ELR (cell line): ENCODE measurements around the gene GRID1.

Experiments used
- DNase-seq: peaks from one replicate; pipeline ENCODE4 v3.0.0-alpha.2; 2015; ENCODE audit warnings: low read depth

Gene GRID1

DNA sequence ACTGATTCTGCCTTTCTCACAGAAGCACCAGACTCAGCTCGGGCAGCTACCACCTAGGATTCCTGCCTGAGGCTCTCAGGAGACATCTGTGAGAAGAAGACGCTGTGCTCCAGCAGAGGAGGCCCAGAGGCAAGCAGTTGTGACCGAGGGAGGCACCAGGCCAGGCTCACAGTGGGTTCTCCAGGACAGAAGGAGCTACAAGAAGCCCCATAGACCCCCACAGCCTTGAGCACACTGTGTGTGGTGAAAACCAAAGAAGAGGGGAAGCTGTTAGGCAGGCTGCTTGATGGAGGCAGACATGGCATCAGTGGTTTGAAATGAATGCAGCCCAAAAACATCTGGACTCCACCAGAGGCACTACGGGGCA is 198.8 kb downstream of the GRID1 start:
- DNase-seq: no peak

DNA sequence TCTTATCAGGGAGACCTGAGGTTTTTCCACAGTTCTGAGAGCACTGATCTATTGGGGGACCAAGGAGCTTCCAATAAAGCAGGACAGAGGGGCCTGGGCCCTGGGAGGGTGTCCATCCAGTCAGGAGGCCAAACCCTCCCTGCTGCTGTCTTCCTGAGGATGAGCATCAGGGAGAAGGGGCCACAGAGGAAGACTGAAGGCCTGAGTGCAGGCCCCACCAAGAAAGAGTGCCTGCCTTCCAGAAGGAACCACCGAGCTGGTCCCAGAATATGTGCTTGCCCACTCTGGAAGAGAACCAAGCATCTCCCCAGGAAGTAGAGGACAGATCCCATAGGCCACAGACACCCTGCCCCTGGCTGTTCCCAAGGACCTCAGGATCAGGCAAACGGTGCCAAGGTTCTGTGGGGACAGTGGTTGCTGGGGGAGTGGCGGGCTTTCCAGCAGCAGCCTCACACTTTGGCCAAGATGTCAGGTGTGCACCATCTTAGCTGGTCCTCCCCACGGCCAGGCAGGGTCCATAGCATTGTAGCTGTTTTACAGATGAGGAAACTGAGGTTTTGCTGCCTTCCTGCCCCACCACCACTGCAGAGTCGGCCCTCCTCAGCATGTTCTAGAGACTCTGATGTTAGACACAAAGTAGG is 199.4 kb downstream of the GRID1 start:
- no peak for DNase-seq

DNA sequence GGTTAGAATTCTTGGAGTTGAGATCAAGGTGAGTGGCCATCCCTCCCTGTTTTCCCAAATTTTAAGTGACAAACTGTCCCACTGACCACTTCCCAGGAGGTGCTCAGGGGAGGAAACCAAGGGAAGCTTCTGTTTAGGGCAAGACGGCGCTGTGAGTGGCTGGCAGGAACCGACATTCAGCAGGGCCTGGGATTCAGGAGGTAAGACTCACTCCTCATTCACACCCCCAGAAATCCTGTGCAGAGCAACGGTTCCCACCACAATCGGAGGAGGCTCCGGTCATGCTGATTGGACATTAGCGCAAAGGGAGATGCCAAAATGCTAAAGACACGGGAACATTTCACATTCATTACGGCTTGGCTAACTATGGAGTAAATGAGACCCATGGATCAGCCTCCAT is 200.9 kb downstream of the GRID1 start:
- DNase-seq: no peak

DNA sequence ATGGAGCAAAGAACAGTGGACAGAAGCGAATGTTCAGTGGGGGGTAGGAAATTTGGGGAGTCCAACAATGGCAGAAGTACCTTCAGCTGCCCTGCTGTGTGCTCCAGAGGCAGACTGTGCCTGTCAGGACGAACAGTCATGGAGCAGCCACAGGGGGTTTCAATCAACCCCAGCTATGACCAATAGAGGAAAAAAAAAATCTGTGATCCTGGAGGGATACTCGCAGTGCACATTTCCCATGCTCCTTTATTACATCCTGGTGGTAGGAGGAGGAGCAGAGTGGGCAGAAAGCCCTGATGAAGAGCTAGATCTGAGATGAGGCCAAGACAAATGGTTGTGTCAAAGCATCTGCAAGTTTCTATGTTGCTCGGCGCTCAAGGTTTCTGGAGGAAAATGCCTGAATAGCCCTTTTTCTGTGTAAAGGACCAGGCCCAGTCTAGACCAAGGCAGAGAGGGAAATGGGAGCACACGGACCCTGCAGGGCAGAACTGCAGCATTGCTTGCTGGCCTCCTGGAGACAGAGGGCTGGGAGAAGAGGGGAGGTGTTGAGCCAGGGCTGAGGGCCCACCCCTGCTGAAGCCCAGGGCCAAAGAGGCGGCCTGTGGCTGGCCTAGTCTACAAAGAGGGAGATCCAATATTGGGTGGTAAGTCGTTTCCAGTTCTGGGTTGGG is 201.5 kb downstream of the GRID1 start:
- no peak for DNase-seq

DNA sequence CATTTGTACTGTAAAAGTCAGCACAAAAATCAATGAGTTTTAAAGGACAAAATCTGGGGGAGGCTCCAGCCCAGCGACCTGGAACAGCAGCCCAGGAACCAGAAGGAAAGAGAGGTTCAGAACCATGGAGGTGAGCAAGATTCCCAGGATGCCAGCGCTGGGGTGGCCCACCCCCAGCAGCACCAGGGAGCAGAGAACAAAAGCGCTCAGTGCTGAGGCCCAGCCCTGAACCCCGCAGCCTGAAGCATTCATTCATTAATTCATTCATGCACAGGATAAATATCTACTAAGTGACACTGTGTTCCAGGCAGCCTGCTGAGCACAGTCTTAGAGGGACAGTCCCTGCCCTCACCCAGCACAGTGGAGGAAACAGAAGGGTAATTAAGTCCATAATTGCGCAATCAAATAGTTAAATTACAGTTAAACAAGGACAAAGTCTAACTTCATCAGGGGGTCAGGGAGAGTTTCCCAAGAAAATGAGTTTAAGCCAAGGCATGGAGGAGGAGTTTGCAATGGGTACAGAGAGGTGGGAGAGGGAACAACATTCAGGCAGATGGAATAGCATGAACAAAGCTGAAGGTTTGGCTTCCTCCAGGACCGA is 202.3 kb downstream of the GRID1 start:
- DNase-seq: no peak

DNA sequence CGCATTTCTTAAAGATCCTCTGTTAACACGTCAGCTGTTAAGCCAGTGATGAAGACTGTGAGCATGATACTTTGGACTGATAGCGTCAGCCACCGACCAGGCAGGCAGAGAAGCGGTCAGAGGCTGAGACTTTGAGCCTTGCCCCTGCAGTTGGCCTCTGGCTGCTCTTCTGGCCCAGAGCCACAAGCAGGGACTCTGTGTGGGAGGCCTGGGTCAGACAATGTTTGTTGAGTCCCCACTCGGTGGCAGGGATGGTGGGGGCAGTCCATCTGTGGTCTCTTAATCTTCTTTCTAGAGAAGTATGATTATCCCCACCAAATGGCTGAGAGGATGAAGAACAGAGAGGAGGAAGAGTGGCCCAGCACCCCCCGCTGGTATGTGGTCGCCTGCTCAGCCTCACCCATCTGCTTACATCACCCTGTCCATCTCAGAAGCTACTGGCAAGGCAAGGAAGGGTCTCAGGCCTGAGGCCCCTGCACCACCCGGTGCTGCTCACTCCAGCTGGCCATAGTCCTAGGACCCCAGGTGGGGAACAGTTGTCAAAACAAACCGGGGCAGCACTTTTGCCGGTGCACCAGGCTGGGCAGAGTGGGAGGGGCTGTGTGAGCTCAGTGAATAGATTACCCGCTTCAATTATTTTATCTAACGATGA is 202.9 kb downstream of the GRID1 start:
- DNase-seq: no peak

DNA sequence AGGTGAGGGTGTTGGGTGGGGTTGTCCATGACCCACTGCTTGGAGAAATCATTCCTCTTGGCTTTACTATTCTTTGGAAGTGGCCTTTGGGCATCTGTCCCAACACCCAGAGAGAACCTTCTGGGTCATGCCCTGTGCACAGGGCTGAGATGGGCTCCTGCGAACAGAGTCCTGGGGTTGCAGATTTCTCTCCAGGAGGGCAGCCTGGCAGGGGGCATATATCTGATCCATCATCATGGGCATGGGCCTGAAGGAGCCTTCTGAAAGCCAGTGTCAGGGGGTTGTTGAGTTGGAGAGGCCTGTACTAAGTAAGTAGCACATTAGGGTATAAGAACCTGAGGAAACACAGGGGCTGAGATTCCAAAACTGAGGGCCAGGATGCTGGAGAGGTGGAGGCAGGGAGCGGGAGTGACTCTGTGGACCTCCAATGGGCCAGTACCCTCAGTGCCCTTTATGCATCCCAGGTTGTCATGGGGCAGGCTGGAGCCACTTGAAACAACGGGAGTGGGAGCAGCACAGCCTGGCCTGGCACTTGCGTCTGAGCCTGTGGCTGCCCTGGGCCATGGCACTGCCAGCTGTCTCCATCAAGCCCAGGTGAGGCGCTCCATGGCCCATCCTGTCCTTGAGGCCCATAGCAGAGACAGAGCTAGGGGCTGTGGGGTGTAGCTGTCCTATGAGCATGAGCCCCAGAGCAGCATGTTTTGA is 203.7 kb downstream of the GRID1 start:
- no peak for DNase-seq

DNA sequence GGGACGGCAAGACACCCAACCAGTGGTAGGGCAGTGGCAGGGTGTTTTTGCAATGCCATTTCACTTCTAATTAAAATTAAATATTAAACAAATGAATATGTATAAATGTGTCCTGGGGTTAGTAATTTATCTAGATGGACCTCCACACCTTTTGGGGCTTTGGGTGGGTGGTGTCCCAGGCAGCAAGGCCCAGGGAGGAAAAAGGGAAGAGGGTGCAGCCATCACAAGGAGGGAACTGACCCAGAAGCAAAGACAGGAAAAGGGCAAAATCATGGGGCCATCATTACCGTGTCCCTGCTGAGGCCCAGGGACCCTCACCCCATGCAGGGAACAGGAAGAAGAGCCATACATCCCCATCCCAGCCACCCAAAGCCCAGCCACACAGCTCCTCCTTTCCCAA is 204.6 kb downstream of the GRID1 start:
- DNase-seq: no peak

DNA sequence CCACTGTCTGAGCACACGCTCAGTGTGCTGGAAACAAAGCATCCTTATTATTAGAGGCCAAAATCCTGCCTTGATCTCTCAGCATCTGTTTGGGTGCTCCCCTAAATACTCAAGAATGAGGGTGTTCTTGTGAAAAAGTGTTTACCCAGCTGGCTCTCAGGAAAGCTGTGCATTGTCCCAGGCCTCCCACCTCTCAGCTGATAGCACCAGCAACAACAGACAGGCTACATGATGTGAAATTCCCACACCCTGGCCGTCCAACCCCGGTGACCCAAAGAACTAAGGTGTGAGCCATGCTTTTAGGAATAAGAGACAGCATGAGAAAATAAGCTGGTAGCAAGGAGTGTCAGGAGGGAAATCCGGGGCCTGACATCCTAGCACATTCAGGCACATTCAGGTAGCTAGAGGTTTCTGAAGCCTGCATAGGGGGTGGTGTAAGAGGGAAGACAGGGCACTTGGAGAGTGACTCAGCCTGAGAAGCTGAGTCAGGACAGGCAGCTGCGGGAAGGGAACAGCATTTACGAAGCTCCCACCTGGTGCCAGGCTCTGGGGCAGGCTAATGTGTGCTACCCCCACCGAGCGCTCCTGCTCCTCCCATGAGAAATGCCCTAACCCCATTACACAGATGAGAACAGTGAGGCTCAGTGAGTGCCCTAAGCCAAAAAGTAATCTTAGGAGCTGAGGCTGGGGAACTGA is 205.6 kb downstream of the GRID1 start:
- DNase-seq: no peak

DNA sequence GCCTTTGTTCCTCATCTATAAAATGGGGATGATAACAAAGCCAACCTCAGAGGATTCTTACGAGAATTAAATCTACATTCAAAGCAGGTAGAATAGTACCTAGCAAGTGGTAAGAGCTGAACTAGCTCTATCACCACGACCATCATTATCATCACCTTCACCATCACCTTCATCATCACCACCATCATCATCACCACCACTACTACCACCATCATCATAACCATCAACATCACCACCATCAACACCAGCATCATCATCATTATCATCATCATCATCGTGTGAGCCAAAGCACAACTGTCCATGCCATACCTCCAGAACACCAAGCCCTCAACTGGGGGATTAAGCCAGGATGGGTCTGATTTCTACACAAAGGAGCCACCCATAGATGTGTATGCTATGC is 206.8 kb downstream of the GRID1 start:
- no peak for DNase-seq

DNA sequence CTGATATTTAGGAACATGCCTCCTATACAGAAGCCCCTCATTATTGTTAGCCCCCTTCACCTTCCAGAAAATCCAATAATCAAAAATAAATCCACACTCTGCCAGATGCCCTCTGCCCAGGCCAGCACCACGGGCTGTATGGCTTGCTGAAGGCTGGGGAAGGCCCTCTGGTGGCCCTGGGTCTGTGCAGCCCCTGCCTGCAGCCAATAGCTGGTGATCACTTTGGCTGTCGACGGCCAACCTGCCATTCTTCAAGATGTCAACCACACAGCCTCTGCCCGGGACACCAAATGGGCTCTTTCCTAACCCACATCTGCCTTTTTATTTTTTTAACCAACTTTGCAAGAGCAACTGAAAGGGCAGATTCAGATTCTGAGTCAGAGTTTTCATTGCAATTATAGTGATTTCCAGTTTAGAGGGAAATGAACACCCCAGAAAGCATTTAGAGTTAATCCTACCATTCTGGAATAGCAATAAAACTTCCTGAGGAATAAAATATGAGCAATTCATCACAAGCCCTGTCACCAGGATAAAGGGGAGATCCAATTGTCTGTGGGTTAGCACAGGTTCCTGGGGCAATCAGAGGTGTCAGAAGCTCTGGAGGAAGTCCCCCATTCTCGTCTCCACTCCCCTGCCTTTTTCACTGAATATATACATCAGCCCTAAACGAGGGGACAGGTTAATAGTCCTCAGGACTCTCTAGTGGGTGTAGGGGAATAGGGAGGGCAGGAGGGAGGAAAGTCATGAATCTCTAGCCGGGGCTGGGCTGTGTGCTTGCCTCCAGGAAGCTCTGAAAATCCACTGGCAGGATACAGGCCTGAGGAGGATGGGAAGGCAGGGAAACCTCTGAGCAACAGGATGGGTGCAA is 211.3 kb downstream of the GRID1 start:
- DNase-seq: no peak

DNA sequence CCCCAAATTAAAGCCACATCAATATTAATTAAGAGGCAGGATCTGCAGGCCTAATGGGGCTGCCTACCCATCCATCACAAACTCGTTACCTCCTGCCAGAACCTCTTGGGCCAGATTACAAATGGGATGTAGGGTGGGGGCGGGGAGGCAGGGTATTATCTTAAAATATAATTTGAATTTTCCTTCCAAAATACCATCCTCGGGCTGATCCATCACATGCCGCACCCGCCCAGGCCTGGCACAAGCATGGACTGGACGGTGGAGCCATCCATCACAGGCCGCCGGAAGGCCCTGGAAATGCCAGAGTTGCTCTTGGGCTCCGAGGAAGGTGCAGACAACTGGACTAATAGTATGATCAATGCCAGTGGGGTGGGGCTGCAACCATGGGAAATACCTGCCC is 212.8 kb downstream of the GRID1 start:
- DNase-seq: no peak

DNA sequence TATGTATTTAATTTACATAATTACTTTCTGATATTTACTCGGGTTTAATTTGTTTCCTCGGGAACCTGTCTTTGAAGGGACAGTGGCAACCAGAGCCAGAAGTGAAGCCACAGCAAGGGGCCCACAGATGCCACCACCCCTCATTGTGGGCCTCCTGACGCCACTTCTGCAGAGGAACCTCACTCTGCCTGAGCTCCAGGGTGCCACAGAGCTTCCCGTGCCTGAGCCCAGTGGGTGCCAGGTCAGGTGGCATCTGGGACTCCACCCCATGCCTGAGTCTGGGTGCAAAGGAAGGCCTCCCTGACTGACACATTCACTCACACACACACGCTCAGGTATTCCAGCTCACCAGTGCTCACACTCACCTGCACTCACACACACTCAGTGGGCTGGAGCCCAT is 213.7 kb downstream of the GRID1 start:
- no peak for DNase-seq

DNA sequence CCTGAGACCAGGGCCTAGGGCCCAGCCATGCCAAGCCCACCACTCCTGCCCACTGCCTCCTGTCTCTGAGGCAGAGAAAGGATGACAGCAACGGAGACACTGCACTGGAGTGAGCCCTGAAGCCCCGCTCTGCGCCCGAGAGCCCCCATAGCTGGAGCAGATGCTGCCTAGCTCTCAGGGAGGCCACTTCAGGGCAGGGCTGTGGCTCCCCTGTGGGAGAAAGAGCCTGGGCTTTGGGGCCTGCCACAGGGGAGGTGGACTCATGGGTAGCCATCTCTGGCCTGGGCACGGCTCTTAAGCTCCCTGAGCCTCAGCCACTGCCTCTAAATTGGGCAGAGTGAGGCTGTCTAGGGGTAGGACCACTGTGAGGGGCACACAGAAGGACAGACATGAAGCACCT is 214.2 kb downstream of the GRID1 start:
- DNase-seq: no peak

DNA sequence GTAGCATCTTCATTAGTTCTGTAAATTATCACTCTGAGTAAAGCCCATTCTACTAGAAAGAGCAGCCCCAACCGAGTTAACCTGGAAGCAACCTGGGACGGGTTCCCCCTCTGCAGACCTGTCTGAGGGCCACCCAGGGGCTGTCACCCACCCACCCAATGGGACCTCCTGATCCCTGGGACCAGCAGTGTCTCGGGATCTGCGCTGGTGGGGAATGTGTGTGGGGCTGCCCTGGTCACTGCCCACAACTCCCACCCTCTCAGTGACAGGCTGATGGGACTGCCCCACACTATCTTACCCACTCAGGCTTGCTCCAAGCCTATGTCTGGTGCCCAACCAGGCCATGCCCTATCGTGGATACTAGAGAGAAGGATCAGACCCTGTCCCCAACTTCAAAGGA is 215.0 kb downstream of the GRID1 start:
- no peak for DNase-seq

DNA sequence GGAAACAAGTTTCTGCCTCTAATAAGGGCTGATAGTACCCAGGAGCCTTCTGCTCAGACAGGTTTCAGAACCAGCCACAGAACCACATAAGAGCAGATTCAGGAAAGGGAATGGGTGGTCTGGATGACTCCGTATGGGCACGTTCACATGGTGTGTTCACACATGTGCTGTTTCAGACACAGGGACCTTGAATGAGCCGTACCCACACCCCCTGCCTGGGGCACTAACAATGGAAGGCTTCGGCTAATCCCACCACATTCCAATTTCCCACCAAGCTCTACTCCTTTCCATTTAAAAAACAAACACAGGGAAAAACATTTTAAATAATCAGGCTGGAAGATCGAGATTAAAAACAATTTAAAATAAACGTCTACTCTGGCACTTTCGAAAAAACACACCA is 217.3 kb downstream of the GRID1 start:
- DNase-seq: no peak

DNA sequence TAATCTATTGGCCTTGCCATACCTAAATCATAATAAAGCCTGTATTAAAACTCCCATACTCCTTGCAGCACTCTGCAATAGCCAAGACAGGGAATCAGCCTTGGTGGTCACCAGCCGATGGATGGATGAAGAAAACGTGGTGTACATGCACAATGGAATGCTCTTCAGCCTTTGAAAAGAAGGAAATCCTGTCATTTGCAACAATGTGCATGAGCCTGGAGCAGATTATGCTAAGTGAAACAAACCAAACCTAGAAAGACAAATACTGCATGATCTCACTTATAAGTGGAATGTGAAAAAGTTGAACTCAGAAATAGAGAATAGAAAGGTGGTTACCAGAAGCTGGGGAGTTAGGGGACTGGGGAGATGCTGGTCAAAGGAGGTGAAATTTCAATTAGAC is 218.5 kb downstream of the GRID1 start:
- no peak for DNase-seq

DNA sequence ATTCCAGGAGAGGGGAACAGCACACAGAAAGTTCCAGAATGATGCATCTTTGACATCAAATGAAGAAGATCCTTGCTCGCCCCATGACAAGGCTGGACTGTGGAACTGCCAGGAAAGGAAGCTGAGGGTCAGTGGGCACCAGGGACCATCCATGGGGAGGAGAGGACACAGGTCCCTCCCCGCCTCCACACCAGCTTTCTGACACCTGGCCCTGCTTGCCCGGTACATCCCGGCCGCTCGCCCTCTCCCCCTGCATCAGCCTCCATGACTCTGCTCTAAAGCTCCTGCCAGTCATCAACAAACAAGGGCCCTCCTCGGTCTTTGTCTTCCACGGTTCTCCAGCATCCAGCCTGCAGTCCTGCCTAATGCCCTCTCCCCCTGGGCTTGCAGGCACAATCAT is 222.3 kb downstream of the GRID1 start:
- no peak for DNase-seq

DNA sequence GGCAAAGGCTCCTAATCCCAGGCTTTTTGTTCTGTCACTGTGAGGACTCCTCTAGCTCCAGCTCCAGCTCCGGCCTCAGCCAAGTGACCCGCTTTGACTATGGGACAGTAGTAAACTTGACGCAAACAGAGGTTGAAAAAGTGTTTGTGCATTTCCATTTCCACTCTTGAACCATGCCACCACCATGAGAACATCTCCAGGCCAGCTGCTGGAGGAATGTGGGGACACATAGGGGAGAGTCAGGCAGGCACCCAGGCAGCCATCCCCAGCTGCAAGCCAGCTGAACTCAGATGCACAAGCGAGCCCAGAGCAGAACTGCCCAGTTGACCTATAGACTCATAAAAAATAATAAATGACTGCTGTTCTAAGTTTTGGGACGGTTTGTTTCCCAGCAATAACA is 224.7 kb downstream of the GRID1 start:
- no peak for DNase-seq

DNA sequence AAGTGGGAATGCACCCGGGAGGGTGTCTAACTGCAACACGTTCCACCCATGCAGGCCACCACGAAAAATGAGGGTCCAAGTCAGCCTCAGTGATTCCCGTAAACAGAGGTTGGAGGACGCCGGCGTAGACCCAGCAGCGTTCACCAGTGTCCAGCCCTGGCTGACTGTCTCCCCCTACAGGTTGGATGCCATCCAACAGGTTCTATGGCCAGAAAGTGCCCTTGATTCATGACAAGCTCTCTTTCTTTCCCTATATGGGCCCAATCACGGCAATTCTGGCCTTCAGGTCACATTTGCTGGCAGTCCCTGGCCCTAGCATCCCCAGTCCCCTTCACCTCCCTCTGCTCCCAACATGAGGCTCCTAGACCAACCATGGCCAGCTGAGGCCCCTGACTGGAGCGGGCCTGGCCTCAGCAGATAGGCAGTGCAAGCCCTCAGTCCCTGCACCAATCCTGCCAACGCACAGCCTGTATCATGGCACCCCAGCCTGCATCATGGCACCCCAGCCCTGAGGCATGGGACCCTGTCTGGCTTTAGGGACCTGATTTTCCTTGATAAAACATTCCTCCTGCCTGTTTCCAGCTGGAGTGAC is 227.4 kb downstream of the GRID1 start:
- peak; percentile 10 for DNase-seq
